ES-I3 (cell line): ENCODE measurements around the gene MOB2.

Experiments used
- H3K36me3 ChIP-seq: 2 replicates; pipeline ENCODE4 v1.6.1; 2013; ENCODE audit warnings: mild to moderate bottlenecking, low read length, control low read depth, moderate library complexity; ENCODE audit not compliant: insufficient read depth
- H3K4me1 ChIP-seq: 2 replicates; pipeline ENCODE4 v1.6.1; 2013; ENCODE audit warnings: mild to moderate bottlenecking, control low read depth, low read length; ENCODE audit not compliant: insufficient read depth
- H3K9ac ChIP-seq: 2 replicates; pipeline ENCODE4 v1.6.1; 2013; ENCODE audit warnings: low read depth, mild to moderate bottlenecking, low read length, moderate library complexity
- H3K9me3 ChIP-seq: 2 replicates; pipeline ENCODE4 v1.6.1; 2013; ENCODE audit warnings: mild to moderate bottlenecking, low read length, moderate library complexity; ENCODE audit not compliant: control insufficient read depth, insufficient read depth

Gene MOB2

GRCh38 chr11:1480555-1481482 lies 5.8 kb downstream of the MOB2 start:
- no peaks in the 10 kb centered on the region for H3K9me3 ChIP-seq
- no peak overlapping the region for H3K9ac ChIP-seq
- no peaks in the 10 kb centered on the region for H3K4me1 ChIP-seq
- no peaks in the 10 kb centered on the region; the same call in 1 of the 2 replicates for H3K36me3 ChIP-seq

GRCh38 chr11:1480191-1480554 lies 6.4 kb downstream of the MOB2 start:
- no peak overlapping the region for H3K9ac ChIP-seq
- H3K4me1 ChIP-seq: no peaks in the 10 kb centered on the region
- H3K36me3 ChIP-seq: no peaks in the 10 kb centered on the region; the same call in 1 of the 2 replicates
- no peaks in the 10 kb centered on the region for H3K9me3 ChIP-seq

- no peaks in the 10 kb centered on the region; the same call in 1 of the 2 replicates for H3K36me3 ChIP-seq
- no peak overlapping the region for H3K9ac ChIP-seq
- H3K9me3 ChIP-seq: no peaks in the 10 kb centered on the region
- no peaks in the 10 kb centered on the region for H3K4me1 ChIP-seq
These were observed 6.9 kb downstream of the MOB2 start for GRCh38 chr11:1479678-1480118.

GRCh38 chr11:1479006-1479677 lies 7.4 kb downstream of the MOB2 start:
- no peaks in the 10 kb centered on the region for H3K9me3 ChIP-seq
- H3K9ac ChIP-seq: no peak overlapping the region
- no peaks in the 10 kb centered on the region; the same call in 1 of the 2 replicates for H3K36me3 ChIP-seq
- no peaks in the 10 kb centered on the region for H3K4me1 ChIP-seq

- no peaks in the 10 kb centered on the region for H3K4me1 ChIP-seq
- H3K9me3 ChIP-seq: no peaks in the 10 kb centered on the region
- no peaks in the 10 kb centered on the region; the same call in 1 of the 2 replicates for H3K36me3 ChIP-seq
- H3K9ac ChIP-seq: no peak overlapping the region
These were observed 8.0 kb downstream of the MOB2 start for GRCh38 chr11:1478544-1478943.

GRCh38 chr11:1478011-1478410 lies 8.6 kb downstream of the MOB2 start:
- no peaks in the 10 kb centered on the region; the same call in 1 of the 2 replicates for H3K36me3 ChIP-seq
- H3K9me3 ChIP-seq: no peaks in the 10 kb centered on the region
- no peaks in the 10 kb centered on the region for H3K4me1 ChIP-seq
- H3K9ac ChIP-seq: no peak overlapping the region

GRCh38 chr11:1476940-1477736 lies 9.4 kb downstream of the MOB2 start:
- Histone ChIP-seq H3K9me3 (no peaks in the 10 kb centered on the region), H3K9ac (no peak overlapping the region), H3K4me1 (no peaks in the 10 kb centered on the region), H3K36me3 (no peaks in the 10 kb centered on the region; the same call in 1 of the 2 replicates)

GRCh38 chr11:1475841-1476240 lies 10.7 kb downstream of the MOB2 start:
- Histone ChIP-seq H3K4me1 (no peaks in the 10 kb centered on the region), H3K9me3 (no peaks in the 10 kb centered on the region), H3K36me3 (no peaks in the 10 kb centered on the region; the same call in 1 of the 2 replicates), H3K9ac (no peak overlapping the region)

GRCh38 chr11:1473786-1474185 lies 12.8 kb downstream of the MOB2 start:
- Histone ChIP-seq H3K9ac (no peak overlapping the region), H3K4me1 (no peaks in the 10 kb centered on the region), H3K36me3 (no peaks in the 10 kb centered on the region)

GRCh38 chr11:1473011-1473628 lies 13.5 kb downstream of the MOB2 start:
- Histone ChIP-seq H3K36me3 (no peaks in the 10 kb centered on the region), H3K4me1 (no peaks in the 10 kb centered on the region), H3K9me3 (no peaks in the 10 kb centered on the region), H3K9ac (no peak overlapping the region)

More at GRCh38 chr11:1473786-1474185, 12.8 kb downstream of the MOB2 start:
- H3K9me3 ChIP-seq: no peaks in the 10 kb centered on the region

GRCh38 chr11:1472180-1473005 lies 14.2 kb downstream of the MOB2 start:
- Histone ChIP-seq H3K4me1 (no peaks in the 10 kb centered on the region), H3K9ac (no peak overlapping the region), H3K36me3 (no peaks in the 10 kb centered on the region), H3K9me3 (no peaks in the 10 kb centered on the region)

- Histone ChIP-seq H3K36me3 (no peaks in the 10 kb centered on the region), H3K4me1 (no peaks in the 10 kb centered on the region), H3K9ac (no peak overlapping the region), H3K9me3 (no peaks in the 10 kb centered on the region)
These were observed 14.8 kb downstream of the MOB2 start for GRCh38 chr11:1471736-1472135.
